A549 (cell line): ENCODE measurements around the gene TOMM20.

ENCODE experiments used
- BHLHE40 ChIP-seq: IDR thresholded peaks from 2 replicates; pipeline ENCODE4 v1.6.1; 2012; ENCODE audit warnings: low read depth, low read length, inconsistent platforms
- CBX2 ChIP-seq: fragments of 200-600 bp; sonication (generic); IDR thresholded peaks from 2 replicates; pipeline ENCODE4 v1.6.1; 2016; ENCODE audit warnings: low read depth, mild to moderate bottlenecking, borderline replicate concordance
- CEBPB ChIP-seq, 2 experiments: fragments of >200 bp in 1 of 2; sonication (Bioruptor Twin) in 1 of 2; formaldehyde crosslinking in 1 of 2; IDR thresholded peaks; 2 replicates each; pipeline ENCODE4 v1.6.1; 2012 to 2016
- EHMT2 ChIP-seq: fragments of 200-600 bp; sonication (generic); IDR thresholded peaks from 2 replicates; pipeline ENCODE4 v1.6.1; 2016; ENCODE audit warnings: antibody characterized with exemption, low read depth, mild to moderate bottlenecking, moderate library complexity
- POLR2A ChIP-seq: IDR thresholded peaks from 2 replicates; pipeline ENCODE4 v1.6.1; 2012; ENCODE audit warnings: mild to moderate bottlenecking, low read length
- SREBF2 ChIP-seq: fragments of 450-650 bp; IDR thresholded peaks from 2 replicates; pipeline ENCODE4 v1.6.1; 2014; ENCODE audit warnings: mild to moderate bottlenecking, moderate library complexity
- ZFP36 ChIP-seq: fragments of 450-650 bp; IDR thresholded peaks from 2 replicates; pipeline ENCODE4 v1.6.1; 2014; ENCODE audit warnings: borderline replicate concordance; ENCODE audit not compliant: partially characterized antibody
- TF ChIP-seq, protein P1 (sequence below): fragments of >200 bp; sonication (Bioruptor Twin); formaldehyde crosslinking; IDR thresholded peaks from 3 replicates; pipeline ENCODE4 v1.5.1; 2016
- TF ChIP-seq, protein P2 (sequence below): fragments of 150-350 bp; IDR thresholded peaks from 2 replicates; pipeline ENCODE4 v1.6.1; 2014; ENCODE audit warnings: low read depth, mild to moderate bottlenecking, low read length
- TF ChIP-seq, protein P3 (sequence below): fragments of 450-650 bp; IDR thresholded peaks from 2 replicates; pipeline ENCODE4 v1.6.1; 2014; ENCODE audit warnings: antibody characterized with exemption
- TF ChIP-seq, protein P4 (sequence below): fragments of 200-600 bp; sonication (generic); IDR thresholded peaks from 2 replicates; pipeline ENCODE4 v1.6.1; 2016; ENCODE audit warnings: antibody characterized with exemption, mild to moderate bottlenecking, moderate library complexity

DNA sequence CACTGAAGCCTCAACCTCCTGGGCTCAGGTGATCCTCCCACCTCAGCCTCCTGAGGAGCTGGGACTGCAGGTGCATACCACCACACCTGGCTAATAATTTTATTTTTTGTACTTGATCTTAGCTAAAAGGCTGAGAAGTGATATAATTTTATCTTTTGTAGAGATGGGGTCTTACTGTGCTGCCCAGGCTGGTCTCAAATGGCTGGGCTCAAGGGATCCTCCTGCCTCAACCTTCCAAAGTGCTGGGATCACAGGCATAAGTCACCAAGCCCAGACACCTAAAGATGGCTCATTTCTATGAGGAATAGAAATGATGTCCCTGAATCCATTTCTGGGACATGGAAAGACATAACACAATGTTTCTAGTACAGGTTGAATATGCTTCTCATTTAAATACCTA, 57.8 kb downstream of the TOMM20 start:
- TF ChIP-seq EHMT2 (no peak), ZFP36 (no peak), CBX2 (no peak), POLR2A (no peak), CEBPB (IDR thresholded peaks at IDR 0.05) (no peak), SREBF2 (no peak), BHLHE40 (no peak)
- TF ChIP-seq, protein P1, sequence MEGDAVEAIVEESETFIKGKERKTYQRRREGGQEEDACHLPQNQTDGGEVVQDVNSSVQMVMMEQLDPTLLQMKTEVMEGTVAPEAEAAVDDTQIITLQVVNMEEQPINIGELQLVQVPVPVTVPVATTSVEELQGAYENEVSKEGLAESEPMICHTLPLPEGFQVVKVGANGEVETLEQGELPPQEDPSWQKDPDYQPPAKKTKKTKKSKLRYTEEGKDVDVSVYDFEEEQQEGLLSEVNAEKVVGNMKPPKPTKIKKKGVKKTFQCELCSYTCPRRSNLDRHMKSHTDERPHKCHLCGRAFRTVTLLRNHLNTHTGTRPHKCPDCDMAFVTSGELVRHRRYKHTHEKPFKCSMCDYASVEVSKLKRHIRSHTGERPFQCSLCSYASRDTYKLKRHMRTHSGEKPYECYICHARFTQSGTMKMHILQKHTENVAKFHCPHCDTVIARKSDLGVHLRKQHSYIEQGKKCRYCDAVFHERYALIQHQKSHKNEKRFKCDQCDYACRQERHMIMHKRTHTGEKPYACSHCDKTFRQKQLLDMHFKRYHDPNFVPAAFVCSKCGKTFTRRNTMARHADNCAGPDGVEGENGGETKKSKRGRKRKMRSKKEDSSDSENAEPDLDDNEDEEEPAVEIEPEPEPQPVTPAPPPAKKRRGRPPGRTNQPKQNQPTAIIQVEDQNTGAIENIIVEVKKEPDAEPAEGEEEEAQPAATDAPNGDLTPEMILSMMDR = no peak
- TF ChIP-seq, protein P2, sequence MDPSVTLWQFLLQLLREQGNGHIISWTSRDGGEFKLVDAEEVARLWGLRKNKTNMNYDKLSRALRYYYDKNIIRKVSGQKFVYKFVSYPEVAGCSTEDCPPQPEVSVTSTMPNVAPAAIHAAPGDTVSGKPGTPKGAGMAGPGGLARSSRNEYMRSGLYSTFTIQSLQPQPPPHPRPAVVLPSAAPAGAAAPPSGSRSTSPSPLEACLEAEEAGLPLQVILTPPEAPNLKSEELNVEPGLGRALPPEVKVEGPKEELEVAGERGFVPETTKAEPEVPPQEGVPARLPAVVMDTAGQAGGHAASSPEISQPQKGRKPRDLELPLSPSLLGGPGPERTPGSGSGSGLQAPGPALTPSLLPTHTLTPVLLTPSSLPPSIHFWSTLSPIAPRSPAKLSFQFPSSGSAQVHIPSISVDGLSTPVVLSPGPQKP = no peak
- TF ChIP-seq, protein P3, sequence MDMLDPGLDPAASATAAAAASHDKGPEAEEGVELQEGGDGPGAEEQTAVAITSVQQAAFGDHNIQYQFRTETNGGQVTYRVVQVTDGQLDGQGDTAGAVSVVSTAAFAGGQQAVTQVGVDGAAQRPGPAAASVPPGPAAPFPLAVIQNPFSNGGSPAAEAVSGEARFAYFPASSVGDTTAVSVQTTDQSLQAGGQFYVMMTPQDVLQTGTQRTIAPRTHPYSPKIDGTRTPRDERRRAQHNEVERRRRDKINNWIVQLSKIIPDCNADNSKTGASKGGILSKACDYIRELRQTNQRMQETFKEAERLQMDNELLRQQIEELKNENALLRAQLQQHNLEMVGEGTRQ = no peak
- TF ChIP-seq, protein P4, sequence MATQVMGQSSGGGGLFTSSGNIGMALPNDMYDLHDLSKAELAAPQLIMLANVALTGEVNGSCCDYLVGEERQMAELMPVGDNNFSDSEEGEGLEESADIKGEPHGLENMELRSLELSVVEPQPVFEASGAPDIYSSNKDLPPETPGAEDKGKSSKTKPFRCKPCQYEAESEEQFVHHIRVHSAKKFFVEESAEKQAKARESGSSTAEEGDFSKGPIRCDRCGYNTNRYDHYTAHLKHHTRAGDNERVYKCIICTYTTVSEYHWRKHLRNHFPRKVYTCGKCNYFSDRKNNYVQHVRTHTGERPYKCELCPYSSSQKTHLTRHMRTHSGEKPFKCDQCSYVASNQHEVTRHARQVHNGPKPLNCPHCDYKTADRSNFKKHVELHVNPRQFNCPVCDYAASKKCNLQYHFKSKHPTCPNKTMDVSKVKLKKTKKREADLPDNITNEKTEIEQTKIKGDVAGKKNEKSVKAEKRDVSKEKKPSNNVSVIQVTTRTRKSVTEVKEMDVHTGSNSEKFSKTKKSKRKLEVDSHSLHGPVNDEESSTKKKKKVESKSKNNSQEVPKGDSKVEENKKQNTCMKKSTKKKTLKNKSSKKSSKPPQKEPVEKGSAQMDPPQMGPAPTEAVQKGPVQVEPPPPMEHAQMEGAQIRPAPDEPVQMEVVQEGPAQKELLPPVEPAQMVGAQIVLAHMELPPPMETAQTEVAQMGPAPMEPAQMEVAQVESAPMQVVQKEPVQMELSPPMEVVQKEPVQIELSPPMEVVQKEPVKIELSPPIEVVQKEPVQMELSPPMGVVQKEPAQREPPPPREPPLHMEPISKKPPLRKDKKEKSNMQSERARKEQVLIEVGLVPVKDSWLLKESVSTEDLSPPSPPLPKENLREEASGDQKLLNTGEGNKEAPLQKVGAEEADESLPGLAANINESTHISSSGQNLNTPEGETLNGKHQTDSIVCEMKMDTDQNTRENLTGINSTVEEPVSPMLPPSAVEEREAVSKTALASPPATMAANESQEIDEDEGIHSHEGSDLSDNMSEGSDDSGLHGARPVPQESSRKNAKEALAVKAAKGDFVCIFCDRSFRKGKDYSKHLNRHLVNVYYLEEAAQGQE = no peak
